ENCODE data around the gene USH2A.

USH2A gene

GRCh38 chr1:215911406-215911968, 511.8 kb downstream of the USH2A start:
- H3K9me2 ChIP-seq (replicated peaks; ENCODE audit: low read depth, low read length) = no peaks in the 10 kb centered on the region
- no peaks in the 10 kb centered on the region for H3K79me2 ChIP-seq (ENCODE audit: insufficient read depth, low read length)
- no peak overlapping the region for H2AFZ ChIP-seq (ENCODE audit: low read length)
- no peaks in the 10 kb centered on the region for H3K4me1 ChIP-seq (ENCODE audit: insufficient read depth, low read length, poor library complexity, severe bottlenecking)
- H3K9ac ChIP-seq (ENCODE audit: low read depth, low read length, poor library complexity, severe bottlenecking) = no peak overlapping the region
- H3K9me3 ChIP-seq (ENCODE audit: insufficient read depth, low read depth, low read length) = no peaks in the 10 kb centered on the region
- H3K4me3 ChIP-seq (ENCODE audit: low read length, poor library complexity, severe bottlenecking) = no peak overlapping the region
- TF ChIP-seq, protein P1, sequence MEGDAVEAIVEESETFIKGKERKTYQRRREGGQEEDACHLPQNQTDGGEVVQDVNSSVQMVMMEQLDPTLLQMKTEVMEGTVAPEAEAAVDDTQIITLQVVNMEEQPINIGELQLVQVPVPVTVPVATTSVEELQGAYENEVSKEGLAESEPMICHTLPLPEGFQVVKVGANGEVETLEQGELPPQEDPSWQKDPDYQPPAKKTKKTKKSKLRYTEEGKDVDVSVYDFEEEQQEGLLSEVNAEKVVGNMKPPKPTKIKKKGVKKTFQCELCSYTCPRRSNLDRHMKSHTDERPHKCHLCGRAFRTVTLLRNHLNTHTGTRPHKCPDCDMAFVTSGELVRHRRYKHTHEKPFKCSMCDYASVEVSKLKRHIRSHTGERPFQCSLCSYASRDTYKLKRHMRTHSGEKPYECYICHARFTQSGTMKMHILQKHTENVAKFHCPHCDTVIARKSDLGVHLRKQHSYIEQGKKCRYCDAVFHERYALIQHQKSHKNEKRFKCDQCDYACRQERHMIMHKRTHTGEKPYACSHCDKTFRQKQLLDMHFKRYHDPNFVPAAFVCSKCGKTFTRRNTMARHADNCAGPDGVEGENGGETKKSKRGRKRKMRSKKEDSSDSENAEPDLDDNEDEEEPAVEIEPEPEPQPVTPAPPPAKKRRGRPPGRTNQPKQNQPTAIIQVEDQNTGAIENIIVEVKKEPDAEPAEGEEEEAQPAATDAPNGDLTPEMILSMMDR (conservative IDR thresholded peaks at IDR 0.05; ENCODE audit: low read length) = no peak
- TF ChIP-seq EZH2phosphoT487 (IDR thresholded peaks at IDR 0.05; ENCODE audit: borderline replicate concordance) = no peak
- no peaks in the 10 kb centered on the region for H3F3A ChIP-seq (ENCODE audit: low read depth)
- H3K27me3 ChIP-seq (ENCODE audit: insufficient read depth, low read length, poor library complexity, severe bottlenecking) = no peaks in the 10 kb centered on the region
- H4K20me1 ChIP-seq (ENCODE audit: insufficient read depth, low read length, poor library complexity, severe bottlenecking) = no peaks in the 10 kb centered on the region
- H3K36me3 ChIP-seq (ENCODE audit: insufficient read depth, low read length) = no peaks in the 10 kb centered on the region
- H3K4me2 ChIP-seq (ENCODE audit: low read depth, low read length, poor library complexity, severe bottlenecking) = no peak overlapping the region

- Histone ChIP-seq H3K9me3 (ENCODE audit: insufficient read depth, low read depth, low read length) (no peaks in the 10 kb centered on the region), H3K4me2 (ENCODE audit: low read depth, low read length, poor library complexity, severe bottlenecking) (no peak overlapping the region), H3K27me3 (ENCODE audit: insufficient read depth, low read length, poor library complexity, severe bottlenecking) (no peaks in the 10 kb centered on the region), H3K4me1 (ENCODE audit: insufficient read depth, low read length, poor library complexity, severe bottlenecking) (no peaks in the 10 kb centered on the region), H2AFZ (ENCODE audit: low read length) (no peak overlapping the region), H3F3A (ENCODE audit: low read depth) (no peaks in the 10 kb centered on the region), H4K20me1 (ENCODE audit: insufficient read depth, low read length, poor library complexity, severe bottlenecking) (no peaks in the 10 kb centered on the region), H3K79me2 (ENCODE audit: insufficient read depth, low read length) (no peaks in the 10 kb centered on the region), H3K36me3 (ENCODE audit: insufficient read depth, low read length) (no peaks in the 10 kb centered on the region), H3K4me3 (ENCODE audit: low read length, poor library complexity, severe bottlenecking) (no peak overlapping the region), H3K9ac (ENCODE audit: low read depth, low read length, poor library complexity, severe bottlenecking) (no peak overlapping the region), H3K9me2 (replicated peaks; ENCODE audit: low read depth, low read length) (no peaks in the 10 kb centered on the region)
- TF ChIP-seq, protein P1 (conservative IDR thresholded peaks at IDR 0.05; ENCODE audit: low read length) = no peak
- TF ChIP-seq EZH2phosphoT487 (IDR thresholded peaks at IDR 0.05; ENCODE audit: borderline replicate concordance) = no peak
Observed at GRCh38 chr1:215905493-215906115, 517.6 kb downstream of the USH2A start.

DNA sequence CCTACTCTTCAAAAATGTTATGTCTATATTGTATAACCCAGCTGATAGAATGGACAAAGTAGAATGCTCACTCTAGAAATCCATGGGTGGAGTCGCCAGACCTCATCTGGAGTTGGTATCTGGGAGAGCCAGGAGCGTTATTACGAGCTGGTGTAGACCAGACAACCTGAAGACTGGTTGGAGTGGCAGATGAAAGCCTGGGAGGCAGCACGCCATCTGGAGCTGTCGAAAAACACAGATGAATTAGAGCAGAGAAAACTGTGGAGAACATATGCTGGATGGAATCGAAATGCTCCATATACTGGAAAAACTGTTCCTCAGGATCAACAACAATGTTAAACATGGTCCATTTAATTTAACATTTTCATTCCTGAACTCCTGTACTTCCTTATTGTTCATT, 522.6 kb downstream of the USH2A start:
- Histone ChIP-seq H3F3A (ENCODE audit: low read depth) (no peaks in the 10 kb centered on the region), H3K4me2 (ENCODE audit: low read depth, low read length, poor library complexity, severe bottlenecking) (no peak overlapping the region), H3K9me2 (replicated peaks; ENCODE audit: low read depth, low read length) (no peaks in the 10 kb centered on the region), H2AFZ (ENCODE audit: low read length) (no peak overlapping the region), H3K4me1 (ENCODE audit: insufficient read depth, low read length, poor library complexity, severe bottlenecking) (no peaks in the 10 kb centered on the region), H3K9me3 (ENCODE audit: insufficient read depth, low read depth, low read length) (no peaks in the 10 kb centered on the region), H3K9ac (ENCODE audit: low read depth, low read length, poor library complexity, severe bottlenecking) (no peak overlapping the region), H3K4me3 (ENCODE audit: low read length, poor library complexity, severe bottlenecking) (no peak overlapping the region), H4K20me1 (ENCODE audit: insufficient read depth, low read length, poor library complexity, severe bottlenecking) (no peaks in the 10 kb centered on the region), H3K27me3 (ENCODE audit: insufficient read depth, low read length, poor library complexity, severe bottlenecking) (no peaks in the 10 kb centered on the region), H3K79me2 (ENCODE audit: insufficient read depth, low read length) (no peaks in the 10 kb centered on the region), H3K36me3 (ENCODE audit: insufficient read depth, low read length) (no peaks in the 10 kb centered on the region)
- TF ChIP-seq, protein P1 (conservative IDR thresholded peaks at IDR 0.05; ENCODE audit: low read length) = no peak
- TF ChIP-seq EZH2phosphoT487 (IDR thresholded peaks at IDR 0.05; ENCODE audit: borderline replicate concordance) = no peak
